Dendritic cell treated with granulocyte-macrophage colony-stimulating factor and Interleukin-4, amounts not matched to agents 40 ng/mL and 50 ng/mL, for 4 days (primary cell): ENCODE measurements around the gene VEGFC.

ENCODE experiments used
- H3K27ac Mint-ChIP-seq: one replicate; pipeline ENCODE4 v1.8.0; 2022; ENCODE audit warnings: mild to moderate bottlenecking, mixed read lengths
- H3K27me3 Mint-ChIP-seq: one replicate; pipeline ENCODE4 v1.8.0; 2022; ENCODE audit warnings: mild to moderate bottlenecking, mixed read lengths
- H3K36me3 Mint-ChIP-seq: one replicate; pipeline ENCODE4 v1.8.0; 2022; ENCODE audit warnings: low read depth, mixed read lengths
- H3K4me1 Mint-ChIP-seq: one replicate; pipeline ENCODE4 v1.8.0; 2022; ENCODE audit warnings: low read depth, mixed read lengths
- H3K4me3 Mint-ChIP-seq: one replicate; pipeline ENCODE4 v1.8.0; 2022; ENCODE audit warnings: mild to moderate bottlenecking, moderate library complexity, mixed read lengths
- H3K9me3 Mint-ChIP-seq: one replicate; pipeline ENCODE4 v1.8.0; 2022; ENCODE audit warnings: mixed read lengths
- intact Hi-C: fragments of 100-400 bp; cut with micrococcal nuclease; formaldehyde crosslinking; loops from one replicate; pipeline ENCODE4 v1.15.0; 2022

VEGFC gene

GRCh38 chr4:176814770-176815169 is 22.0 kb upstream of the VEGFC start:
- Mint-ChIP-seq H3K36me3 (no peaks in the 10 kb centered on the region), H3K4me3 (no peak overlapping the region), H3K27ac (no peak overlapping the region), H3K4me1 (no peaks in the 10 kb centered on the region), H3K27me3 (no peaks in the 10 kb centered on the region), H3K9me3 (no peaks in the 10 kb centered on the region)
- intact Hi-C loops, result loop anchor here (5.0 kb wide), 1 partner anchor 367 kb away; no protein-coding TSS in a partner anchor

- Mint-ChIP-seq H3K4me3 (no peak overlapping the region), H3K36me3 (no peaks in the 10 kb centered on the region), H3K27me3 (no peaks in the 10 kb centered on the region), H3K27ac (no peak overlapping the region), H3K4me1 (no peaks in the 10 kb centered on the region), H3K9me3 (peaks cover 26% of the 10 kb centered on the region)
- intact Hi-C loops, result no loop called here
Measured at GRCh38 chr4:176810481-176811249, 17.9 kb upstream of the VEGFC start.

- Mint-ChIP-seq H3K4me1 (no peaks in the 10 kb centered on the region), H3K4me3 (no peak overlapping the region), H3K27ac (no peak overlapping the region), H3K9me3 (peaks cover 26% of the 10 kb centered on the region), H3K27me3 (no peaks in the 10 kb centered on the region), H3K36me3 (no peaks in the 10 kb centered on the region)
- intact Hi-C loops, result no loop called here
Measured at GRCh38 chr4:176806778-176807375, 14.2 kb upstream of the VEGFC start.

GRCh38 chr4:176805155-176805554 is 12.4 kb upstream of the VEGFC start:
- intact Hi-C loops, result no loop called here
- H3K36me3 Mint-ChIP-seq, result no peaks in the 10 kb centered on the region
- H3K4me3 Mint-ChIP-seq, result no peak overlapping the region
- H3K27me3 Mint-ChIP-seq, result no peaks in the 10 kb centered on the region
- no peaks in the 10 kb centered on the region for H3K4me1 Mint-ChIP-seq
- no peak overlapping the region for H3K27ac Mint-ChIP-seq
- peaks cover 26% of the 10 kb centered on the region for H3K9me3 Mint-ChIP-seq

- no peak overlapping the region for H3K4me3 Mint-ChIP-seq
- intact Hi-C loops, result no loop called here
- no peaks in the 10 kb centered on the region for H3K4me1 Mint-ChIP-seq
- no peak overlapping the region for H3K27ac Mint-ChIP-seq
- no peaks in the 10 kb centered on the region for H3K9me3 Mint-ChIP-seq
- no peaks in the 10 kb centered on the region for H3K27me3 Mint-ChIP-seq
- no peaks in the 10 kb centered on the region for H3K36me3 Mint-ChIP-seq
Measured at GRCh38 chr4:176800891-176801534, 8.3 kb upstream of the VEGFC start.

GRCh38 chr4:176799653-176800052 is 6.9 kb upstream of the VEGFC start:
- no peaks in the 10 kb centered on the region for H3K36me3 Mint-ChIP-seq
- no peak overlapping the region for H3K4me3 Mint-ChIP-seq
- intact Hi-C loops, result loop anchor here (10.0 kb wide), 1 partner anchor 245 kb away; no protein-coding TSS in a partner anchor
- no peak overlapping the region for H3K27ac Mint-ChIP-seq
- H3K9me3 Mint-ChIP-seq, result no peaks in the 10 kb centered on the region
- no peaks in the 10 kb centered on the region for H3K4me1 Mint-ChIP-seq
- peaks cover 6% of the 10 kb centered on the region for H3K27me3 Mint-ChIP-seq

GRCh38 chr4:176798540-176798939 is 5.8 kb upstream of the VEGFC start:
- intact Hi-C loops, result loop anchor here (10.0 kb wide), 1 partner anchor 246 kb away; no protein-coding TSS in a partner anchor
- Mint-ChIP-seq H3K36me3 (no peaks in the 10 kb centered on the region), H3K4me1 (no peaks in the 10 kb centered on the region), H3K4me3 (no peak overlapping the region), H3K27ac (no peak overlapping the region), H3K9me3 (no peaks in the 10 kb centered on the region), H3K27me3 (peaks cover 17% of the 10 kb centered on the region)

GRCh38 chr4:176795441-176795840 is 2.7 kb upstream of the VEGFC start:
- intact Hi-C loops, result loop anchor here (10.0 kb wide), 1 partner anchor 249 kb away; no protein-coding TSS in a partner anchor
- no peaks in the 10 kb centered on the region for H3K9me3 Mint-ChIP-seq
- peaks cover 39% of the 10 kb centered on the region for H3K27me3 Mint-ChIP-seq
- peaks cover 7% of the 10 kb centered on the region for H3K4me1 Mint-ChIP-seq
- H3K4me3 Mint-ChIP-seq, result no peak overlapping the region
- no peaks in the 10 kb centered on the region for H3K36me3 Mint-ChIP-seq
- H3K27ac Mint-ChIP-seq, result no peak overlapping the region

- Mint-ChIP-seq H3K27ac (no peak overlapping the region), H3K9me3 (no peaks in the 10 kb centered on the region), H3K4me3 (no peak overlapping the region), H3K36me3 (no peaks in the 10 kb centered on the region), H3K27me3 (peaks cover 45% of the 10 kb centered on the region), H3K4me1 (peaks cover 7% of the 10 kb centered on the region)
- intact Hi-C loops, result loop anchor here (10.0 kb wide), 1 partner anchor 250 kb away; no protein-coding TSS in a partner anchor
Measured at GRCh38 chr4:176794651-176795050, 1.9 kb upstream of the VEGFC start.

GRCh38 chr4:176794151-176794550 is 1.4 kb upstream of the VEGFC start:
- H3K4me1 Mint-ChIP-seq, result peaks cover 7% of the 10 kb centered on the region
- no peaks in the 10 kb centered on the region for H3K36me3 Mint-ChIP-seq
- intact Hi-C loops, result loop anchor here (10.0 kb wide), 1 partner anchor 251 kb away; no protein-coding TSS in a partner anchor
- peaks cover 48% of the 10 kb centered on the region for H3K27me3 Mint-ChIP-seq
- H3K27ac Mint-ChIP-seq, result no peak overlapping the region
- no peak overlapping the region for H3K4me3 Mint-ChIP-seq
- H3K9me3 Mint-ChIP-seq, result no peaks in the 10 kb centered on the region

- Mint-ChIP-seq H3K9me3 (no peaks in the 10 kb centered on the region), H3K4me1 (peaks cover 7% of the 10 kb centered on the region), H3K36me3 (no peaks in the 10 kb centered on the region), H3K27ac (no peak overlapping the region), H3K27me3 (peaks cover 48% of the 10 kb centered on the region), H3K4me3 (peak overlapping the region; percentile 32)
- intact Hi-C loops, result loop anchor here (10.0 kb wide), 1 partner anchor 252 kb away; no protein-coding TSS in a partner anchor
Measured at GRCh38 chr4:176793060-176793605, 411 bp upstream of the VEGFC start.

GRCh38 chr4:176791591-176792325 is 964 bp downstream of the VEGFC start:
- Mint-ChIP-seq H3K4me3 (peak overlapping the region; percentile 51), H3K27ac (no peak overlapping the region), H3K4me1 (peaks cover 7% of the 10 kb centered on the region), H3K36me3 (no peaks in the 10 kb centered on the region), H3K9me3 (no peaks in the 10 kb centered on the region), H3K27me3 (peaks cover 48% of the 10 kb centered on the region)
- intact Hi-C loops, result loop anchor here (10.0 kb wide), 1 partner anchor 253 kb away; no protein-coding TSS in a partner anchor

- Mint-ChIP-seq H3K27ac (no peak overlapping the region), H3K4me1 (peaks cover 7% of the 10 kb centered on the region), H3K4me3 (no peak overlapping the region), H3K27me3 (peaks cover 47% of the 10 kb centered on the region), H3K36me3 (no peaks in the 10 kb centered on the region), H3K9me3 (no peaks in the 10 kb centered on the region)
- intact Hi-C loops, result loop anchor here (10.0 kb wide), 1 partner anchor 254 kb away; no protein-coding TSS in a partner anchor
Measured at GRCh38 chr4:176790398-176790797, 2.3 kb downstream of the VEGFC start.
